RWPE1 (cell line): ENCODE results near the gene FRMD4A.

Experiments
- CTCF ChIA-PET: fragments of 350-600 bp; sonication (Branson Sonifier 250); formaldehyde crosslinking; extraction: SDS; loops from one replicate; lab custom pipeline; 2021; lab: Yijun Ruan, JAX
- POLR2A ChIA-PET: fragments of 400-600 bp; formaldehyde crosslinking; extraction: SDS; loops from one replicate; lab custom pipeline; 2020; ENCODE audit warnings: antibody characterized with exemption; ENCODE audit not compliant: low non-redundant PET; lab: Yijun Ruan, JAX
- DNase-seq: peaks from one replicate; pipeline ENCODE4 v3.0.0; 2012; ENCODE audit warnings: low spot score
- H3K27ac ChIP-seq: fragments of 450-650 bp; 2 replicates; pipeline ENCODE4 v1.5.1; 2017
- TF ChIP-seq, protein P1 (sequence below): fragments of 450-650 bp; conservative IDR thresholded peaks from 2 replicates; pipeline ENCODE4 v1.5.1; 2017; ENCODE audit warnings: low read depth, mild to moderate bottlenecking

The FRMD4A gene

DNA sequence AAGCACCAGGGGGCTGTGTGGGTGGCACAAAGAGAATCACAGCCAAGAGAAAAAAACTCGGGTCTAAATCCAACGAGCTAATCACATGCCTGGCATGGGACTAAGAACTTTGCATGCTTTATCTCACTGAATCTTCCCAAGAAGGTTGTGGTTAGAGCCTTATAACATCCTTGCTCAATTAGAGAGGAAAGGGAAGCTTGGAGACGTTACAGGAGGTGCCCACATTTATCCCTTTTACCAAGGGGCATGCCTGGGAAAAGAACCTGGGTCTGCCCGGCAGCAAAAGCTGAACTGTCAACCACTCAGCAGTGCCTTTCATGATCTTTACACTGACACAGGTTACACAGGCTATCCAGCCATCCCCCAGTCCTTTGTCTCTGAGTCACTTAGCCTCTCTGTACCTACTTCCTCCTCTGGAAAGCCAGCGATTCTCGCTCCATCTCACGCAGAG, 553.8 kb downstream of the FRMD4A start:
- ChIA-PET POLR2A (no interaction called here), CTCF (interaction anchor here (0.7 to 2.1 kb wide), 7 partner anchors 114 to 571 kb away, joined by 3 to 9 read pairs (median 6); no protein-coding TSS in a partner anchor)
- TF ChIP-seq, protein P1, sequence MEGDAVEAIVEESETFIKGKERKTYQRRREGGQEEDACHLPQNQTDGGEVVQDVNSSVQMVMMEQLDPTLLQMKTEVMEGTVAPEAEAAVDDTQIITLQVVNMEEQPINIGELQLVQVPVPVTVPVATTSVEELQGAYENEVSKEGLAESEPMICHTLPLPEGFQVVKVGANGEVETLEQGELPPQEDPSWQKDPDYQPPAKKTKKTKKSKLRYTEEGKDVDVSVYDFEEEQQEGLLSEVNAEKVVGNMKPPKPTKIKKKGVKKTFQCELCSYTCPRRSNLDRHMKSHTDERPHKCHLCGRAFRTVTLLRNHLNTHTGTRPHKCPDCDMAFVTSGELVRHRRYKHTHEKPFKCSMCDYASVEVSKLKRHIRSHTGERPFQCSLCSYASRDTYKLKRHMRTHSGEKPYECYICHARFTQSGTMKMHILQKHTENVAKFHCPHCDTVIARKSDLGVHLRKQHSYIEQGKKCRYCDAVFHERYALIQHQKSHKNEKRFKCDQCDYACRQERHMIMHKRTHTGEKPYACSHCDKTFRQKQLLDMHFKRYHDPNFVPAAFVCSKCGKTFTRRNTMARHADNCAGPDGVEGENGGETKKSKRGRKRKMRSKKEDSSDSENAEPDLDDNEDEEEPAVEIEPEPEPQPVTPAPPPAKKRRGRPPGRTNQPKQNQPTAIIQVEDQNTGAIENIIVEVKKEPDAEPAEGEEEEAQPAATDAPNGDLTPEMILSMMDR: no peak

DNA sequence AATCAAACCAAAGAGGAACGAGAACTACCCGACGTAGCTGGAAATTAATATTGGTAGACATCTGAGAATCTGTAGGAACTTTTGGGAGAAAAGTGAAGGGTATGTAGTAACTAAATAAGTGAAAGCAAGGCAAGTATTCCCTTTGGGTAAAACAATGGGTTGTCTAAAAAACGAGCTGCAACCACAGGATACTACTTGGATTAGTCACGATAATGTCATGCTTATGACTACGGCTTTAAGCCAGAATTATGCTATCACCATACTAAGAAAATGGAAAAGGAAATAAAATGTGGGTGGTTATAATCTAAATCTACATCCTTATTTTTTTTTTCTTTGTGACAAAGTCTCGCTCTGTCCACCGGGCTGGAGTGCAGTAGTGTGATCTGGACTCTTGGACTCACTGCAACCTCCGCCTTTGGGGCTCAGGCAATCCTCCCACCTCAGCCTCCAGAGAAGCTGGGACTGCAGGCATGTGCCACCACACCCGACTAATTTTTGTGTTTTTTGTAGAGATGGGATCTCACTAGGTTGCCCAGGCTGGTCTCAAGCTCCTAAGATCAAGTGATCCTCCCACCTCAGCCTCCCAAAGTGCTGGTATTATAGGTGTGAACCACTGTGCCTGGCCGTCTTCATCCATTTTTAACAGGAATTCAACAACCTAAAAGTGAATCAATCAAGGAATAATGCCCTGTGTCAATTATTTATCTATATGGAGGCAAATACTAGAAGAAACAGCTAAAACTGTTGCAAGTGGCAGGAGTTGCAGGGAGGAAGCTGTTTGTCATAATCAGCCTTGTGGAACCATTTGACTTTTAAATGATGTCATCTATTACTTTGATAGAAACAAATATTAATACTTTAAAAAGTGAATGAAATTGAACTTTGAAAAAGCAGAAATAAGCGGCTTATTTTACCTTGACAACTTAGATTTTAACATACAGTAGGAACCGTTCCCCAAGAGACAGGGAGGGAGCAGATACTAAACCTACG, 554.6 kb downstream of the FRMD4A start:
- DNase-seq: peak; percentile 79
- ChIA-PET POLR2A (interaction anchor here (0.6 kb wide), 1 partner anchor 24 kb away, joined by 3 read pairs; no protein-coding TSS in a partner anchor), CTCF (interaction anchor here (0.8 to 2.1 kb wide), 3 partner anchors 113 to 128 kb away, joined by 3 to 10 read pairs (median 6); no protein-coding TSS in a partner anchor)
- TF ChIP-seq, protein P1: no peak
- peak overlapping the region; percentile 63 for H3K27ac ChIP-seq

More for the DNA sequence above, 553.8 kb downstream of the FRMD4A start:
- H3K27ac ChIP-seq: peak overlapping the region; percentile 32; the same call in 1 of the 2 replicates
- DNase-seq: no peak

DNA sequence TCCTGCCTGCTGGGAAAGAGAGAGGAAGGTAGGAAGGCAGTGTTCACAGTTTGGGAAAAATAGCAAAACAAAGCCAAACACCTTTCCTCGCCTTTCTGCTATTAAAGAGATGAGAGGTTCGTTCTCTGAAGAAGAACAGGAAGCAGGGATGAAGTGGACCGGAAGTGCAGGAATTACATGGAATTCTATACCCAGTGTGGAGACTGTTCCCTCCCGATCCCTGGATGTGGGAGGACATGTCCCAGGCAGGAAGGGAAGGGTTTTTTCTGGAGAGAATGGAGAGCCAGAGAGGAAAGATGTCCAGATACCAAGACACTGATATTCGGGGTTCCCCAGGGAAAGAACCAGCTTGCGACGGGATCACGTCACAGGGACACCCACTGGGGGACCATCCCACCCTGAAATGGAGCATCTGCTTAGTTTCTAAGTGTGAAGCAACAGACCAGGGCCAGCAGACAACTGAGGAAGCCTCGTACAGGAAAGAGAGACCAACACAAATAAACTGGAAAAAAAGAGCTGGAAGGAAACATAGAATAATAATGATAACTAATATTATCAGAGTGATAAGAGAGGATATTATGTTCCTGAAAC, 556.3 kb downstream of the FRMD4A start:
- ChIA-PET CTCF (interaction anchor here (0.7 kb wide), 1 partner anchor 114 kb away, joined by 4 read pairs; no protein-coding TSS in a partner anchor), POLR2A (no interaction called here)
- no peak overlapping the region for H3K27ac ChIP-seq
- no peak for DNase-seq
- TF ChIP-seq, protein P1: no peak

DNA sequence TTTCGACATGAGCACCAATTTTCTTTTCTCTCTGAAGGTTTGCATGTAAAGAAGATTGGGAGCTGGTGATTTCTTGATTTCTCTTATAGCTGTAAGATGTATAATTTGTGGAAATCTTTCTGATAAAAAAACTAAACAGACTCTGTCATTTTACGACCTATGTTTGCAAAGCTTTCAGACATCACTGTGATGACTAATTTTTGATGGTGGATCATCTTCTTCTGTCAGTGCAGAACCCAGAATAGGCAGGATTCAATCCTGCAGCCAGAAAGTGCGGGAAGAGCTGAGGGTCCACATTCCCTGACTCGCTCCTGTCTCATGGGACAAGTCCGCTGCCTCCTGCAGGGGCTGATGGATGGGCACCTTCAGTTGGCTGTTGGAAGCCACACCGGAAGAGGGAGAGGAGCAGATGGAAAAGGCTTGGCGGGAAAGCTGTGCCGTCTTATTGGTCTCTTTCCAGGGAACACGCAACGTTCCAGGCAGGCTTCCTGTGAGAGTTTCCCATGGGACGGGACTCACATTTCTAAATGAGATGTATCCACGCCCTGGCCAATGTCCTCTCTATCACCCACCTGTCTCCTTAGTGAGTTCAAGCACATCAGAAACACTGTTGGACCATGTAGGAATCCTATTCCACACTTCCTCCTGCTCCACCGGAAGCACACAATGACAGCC, 557.1 kb downstream of the FRMD4A start:
- ChIA-PET CTCF (interaction anchor here (0.8 kb wide), 1 partner anchor 35 kb away, joined by 4 read pairs; no protein-coding TSS in a partner anchor), POLR2A (no interaction called here)
- TF ChIP-seq, protein P1: no peak
- no peak for DNase-seq
- H3K27ac ChIP-seq: no peak overlapping the region

DNA sequence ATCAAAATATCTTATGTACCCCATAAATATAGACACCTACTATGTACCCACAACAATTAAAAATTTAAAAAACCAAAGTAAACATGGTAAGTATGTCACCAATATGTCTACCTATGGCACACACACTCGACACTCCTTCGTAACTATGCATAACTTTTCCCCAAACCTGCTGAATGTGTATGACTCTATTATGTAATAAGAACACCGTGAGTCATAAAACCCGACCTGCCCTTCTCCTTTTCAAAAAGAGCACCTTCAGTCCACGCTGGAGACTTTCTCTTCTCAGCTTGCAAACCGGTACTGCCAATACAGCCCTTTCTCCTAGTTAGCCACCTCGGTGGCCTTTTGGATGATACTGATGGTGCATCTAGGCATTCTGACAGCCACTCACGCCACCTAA, 557.7 kb downstream of the FRMD4A start:
- TF ChIP-seq, protein P1: no peak
- ChIA-PET CTCF (interaction anchor here (0.8 kb wide), 1 partner anchor 35 kb away, joined by 4 read pairs; no protein-coding TSS in a partner anchor), POLR2A (no interaction called here)
- no peak overlapping the region for H3K27ac ChIP-seq
- DNase-seq: peak; percentile 73
